ENCODE results near the gene OSBPL6.
"Not testable (repeated sequence)": the region's sequence is repeated elsewhere in the genome, so short reads cannot be mapped to it uniquely, and the experiment has no call there.

OSBPL6 gene

GRCh38 chr2:178350051-178350450 lies 155.7 kb downstream of the OSBPL6 start:
- DNase-seq (ENCODE audit: extremely low read depth, low read depth) = no peak
- TF ChIP-seq, protein P1, sequence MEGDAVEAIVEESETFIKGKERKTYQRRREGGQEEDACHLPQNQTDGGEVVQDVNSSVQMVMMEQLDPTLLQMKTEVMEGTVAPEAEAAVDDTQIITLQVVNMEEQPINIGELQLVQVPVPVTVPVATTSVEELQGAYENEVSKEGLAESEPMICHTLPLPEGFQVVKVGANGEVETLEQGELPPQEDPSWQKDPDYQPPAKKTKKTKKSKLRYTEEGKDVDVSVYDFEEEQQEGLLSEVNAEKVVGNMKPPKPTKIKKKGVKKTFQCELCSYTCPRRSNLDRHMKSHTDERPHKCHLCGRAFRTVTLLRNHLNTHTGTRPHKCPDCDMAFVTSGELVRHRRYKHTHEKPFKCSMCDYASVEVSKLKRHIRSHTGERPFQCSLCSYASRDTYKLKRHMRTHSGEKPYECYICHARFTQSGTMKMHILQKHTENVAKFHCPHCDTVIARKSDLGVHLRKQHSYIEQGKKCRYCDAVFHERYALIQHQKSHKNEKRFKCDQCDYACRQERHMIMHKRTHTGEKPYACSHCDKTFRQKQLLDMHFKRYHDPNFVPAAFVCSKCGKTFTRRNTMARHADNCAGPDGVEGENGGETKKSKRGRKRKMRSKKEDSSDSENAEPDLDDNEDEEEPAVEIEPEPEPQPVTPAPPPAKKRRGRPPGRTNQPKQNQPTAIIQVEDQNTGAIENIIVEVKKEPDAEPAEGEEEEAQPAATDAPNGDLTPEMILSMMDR (IDR thresholded peaks at IDR 0.05; ENCODE audit: low read depth, low read length) = no peak

DNA sequence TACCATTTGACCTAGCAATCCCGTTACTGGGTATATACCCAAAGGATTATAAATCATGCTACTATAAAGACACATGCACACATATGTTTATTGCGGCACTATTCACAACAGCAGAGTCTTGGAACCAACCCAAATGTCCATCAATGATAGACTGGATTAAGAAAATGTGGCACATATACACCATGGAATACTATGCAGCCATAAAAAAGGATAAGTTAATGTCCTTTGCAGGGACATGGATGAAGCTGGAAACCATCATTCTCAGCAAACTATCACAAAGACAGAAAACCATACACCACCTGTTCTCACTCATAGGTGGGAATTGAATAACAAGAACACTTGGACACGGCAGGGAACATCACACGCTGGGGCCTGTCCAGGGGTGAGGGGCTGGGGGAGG lies 163.4 kb downstream of the OSBPL6 start:
- not testable (repeated sequence) for DNase-seq (ENCODE audit: extremely low read depth, low read depth)

DNA sequence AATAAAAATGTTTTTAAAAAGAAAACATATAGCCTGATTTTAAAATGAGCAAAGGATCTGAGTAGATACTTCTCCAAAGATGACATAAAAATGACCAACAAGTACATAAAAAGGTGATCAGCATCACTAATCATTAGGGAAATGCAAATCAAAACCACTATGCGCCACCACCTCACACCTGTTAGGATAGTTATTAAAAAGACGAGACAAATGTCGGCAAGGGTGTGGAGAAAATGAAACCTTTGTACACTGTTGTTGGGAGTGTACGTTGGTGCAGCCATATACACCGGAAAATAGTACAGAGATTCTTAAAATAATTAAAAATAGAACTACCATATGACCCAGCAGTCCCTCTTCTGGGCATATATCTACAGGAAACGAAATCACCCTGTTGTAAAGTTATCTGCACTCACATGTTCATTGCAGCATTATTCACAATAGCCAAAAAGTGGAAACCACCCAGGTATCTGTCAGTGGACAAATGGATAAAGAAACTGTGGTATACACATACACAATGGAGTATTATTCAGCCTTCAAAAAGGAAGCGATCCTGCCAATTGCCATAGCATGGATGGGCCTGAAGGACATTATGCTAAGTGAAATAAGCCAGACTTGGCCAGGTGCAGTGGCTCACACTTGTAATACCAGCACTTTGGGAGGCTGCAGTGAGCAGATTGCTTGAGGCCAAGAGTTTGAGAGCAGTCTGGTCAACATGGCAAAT lies 165.0 kb downstream of the OSBPL6 start:
- no peak for DNase-seq (ENCODE audit: extremely low read depth, low read depth)
- TF ChIP-seq, protein P1 (IDR thresholded peaks at IDR 0.05; ENCODE audit: low read depth, low read length) = no peak

- no peak for DNase-seq (ENCODE audit: extremely low read depth, low read depth)
- TF ChIP-seq, protein P1 (IDR thresholded peaks at IDR 0.05; ENCODE audit: low read depth, low read length) = no peak
Observed at GRCh38 chr2:178361588-178361987, 167.3 kb downstream of the OSBPL6 start.

GRCh38 chr2:178363252-178363651 lies 168.9 kb downstream of the OSBPL6 start:
- no peak for DNase-seq (ENCODE audit: extremely low read depth, low read depth)
- TF ChIP-seq, protein P1 (IDR thresholded peaks at IDR 0.05; ENCODE audit: low read depth, low read length) = no peak

GRCh38 chr2:178365116-178365515 lies 170.8 kb downstream of the OSBPL6 start:
- TF ChIP-seq, protein P1 (IDR thresholded peaks at IDR 0.05; ENCODE audit: low read depth, low read length) = no peak
- DNase-seq (ENCODE audit: extremely low read depth, low read depth) = no peak

DNA sequence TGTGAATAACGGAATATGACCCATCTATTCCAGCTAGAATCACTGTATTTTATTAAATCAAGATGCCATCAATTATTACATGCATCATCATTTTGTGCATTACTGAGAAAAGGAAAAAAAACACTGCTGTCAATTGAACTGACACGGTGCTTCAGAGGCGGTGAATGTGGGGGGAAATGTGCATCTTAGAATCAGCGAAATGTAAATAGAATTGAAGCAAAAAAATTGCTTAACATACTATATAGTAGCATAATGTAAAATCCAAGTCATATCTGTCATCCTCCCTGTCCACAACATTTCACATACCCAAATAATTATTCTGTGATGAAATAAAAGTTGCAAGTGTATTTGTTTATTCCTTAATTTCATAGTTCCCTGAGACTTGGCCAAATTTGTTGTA lies 172.1 kb downstream of the OSBPL6 start:
- TF ChIP-seq, protein P1 (IDR thresholded peaks at IDR 0.05; ENCODE audit: low read depth, low read length) = no peak
- DNase-seq (ENCODE audit: extremely low read depth, low read depth) = no peak

GRCh38 chr2:178367344-178367743 lies 173.0 kb downstream of the OSBPL6 start:
- DNase-seq (ENCODE audit: extremely low read depth, low read depth) = no peak
- TF ChIP-seq, protein P1 (IDR thresholded peaks at IDR 0.05; ENCODE audit: low read depth, low read length) = no peak

Data from AG09319 (cell line).